Measurements from ENCODE around the gene DEGS1.

GRCh38 chr1:224235813-224236493 lies 52.9 kb downstream of the DEGS1 start:
- no peak for TF ChIP-seq CTCF (conservative IDR thresholded peaks at IDR 0.05; ENCODE audit: low read depth in 2 of 2)
- no peak for TF ChIP-seq REST (IDR thresholded peaks at IDR 0.05; ENCODE audit: unreplicated experiment)

Measured in GM23338 (cell line).